HCT116 (cell line): ENCODE results near the gene TMEM94.

Source experiments
- CTCF ChIP-seq, 3 experiments: fragments of 200-600 bp in 1 of 3; sonication (generic) in 1 of 3; IDR thresholded peaks in 2 of 3; conservative IDR thresholded peaks in 1 of 3; 2 replicates each; pipeline ENCODE4 v1.5.1; 2012 to 2017; ENCODE audit warnings: low read depth in 2 of 3, low read length in 2 of 3, antibody characterized with exemption in 1 of 3, borderline replicate concordance in 1 of 3, control low read depth in 1 of 3, mild to moderate bottlenecking in 1 of 3, mixed read lengths in 1 of 3, mixed run types in 1 of 3, moderate library complexity in 1 of 3; ENCODE audit not compliant: insufficient read depth in 1 of 3
- EZH2 ChIP-seq: fragments of 200-600 bp; sonication (generic); IDR thresholded peaks from 2 replicates; pipeline ENCODE4 v1.6.1; 2017; ENCODE audit warnings: antibody characterized with exemption, mixed run types
- POLR2A ChIP-seq: IDR thresholded peaks from 2 replicates; pipeline ENCODE4 v1.7.0; 2011; ENCODE audit warnings: borderline replicate concordance; ENCODE audit not compliant: insufficient read depth, insufficient read length; ENCODE audit errors: extremely low read depth
- POLR2AphosphoS5 ChIP-seq: IDR thresholded peaks from 2 replicates; pipeline ENCODE4 v1.6.1; 2011; ENCODE audit warnings: mild to moderate bottlenecking, low read depth, low read length, moderate library complexity
- RAD21 ChIP-seq: IDR thresholded peaks from 2 replicates; pipeline ENCODE4 v1.6.1; 2012; ENCODE audit warnings: low read depth, mild to moderate bottlenecking
- ZBTB33 ChIP-seq: IDR thresholded peaks from 2 replicates; pipeline ENCODE4 v1.6.1; 2011; ENCODE audit warnings: mild to moderate bottlenecking, low read length, moderate library complexity; ENCODE audit not compliant: insufficient replicate concordance; ENCODE audit errors: extremely low read depth
- ZFX ChIP-seq: fragments of 450-650 bp; IDR thresholded peaks from 2 replicates; pipeline ENCODE4 v1.6.1; 2017
- ZNF274 ChIP-seq: fragments of 200-500 bp; sonication (Bioruptor generic); IDR thresholded peaks from 2 replicates; pipeline ENCODE4 v1.6.1; 2014; ENCODE audit warnings: mild to moderate bottlenecking, low read depth, low read length, inconsistent platforms

DNA sequence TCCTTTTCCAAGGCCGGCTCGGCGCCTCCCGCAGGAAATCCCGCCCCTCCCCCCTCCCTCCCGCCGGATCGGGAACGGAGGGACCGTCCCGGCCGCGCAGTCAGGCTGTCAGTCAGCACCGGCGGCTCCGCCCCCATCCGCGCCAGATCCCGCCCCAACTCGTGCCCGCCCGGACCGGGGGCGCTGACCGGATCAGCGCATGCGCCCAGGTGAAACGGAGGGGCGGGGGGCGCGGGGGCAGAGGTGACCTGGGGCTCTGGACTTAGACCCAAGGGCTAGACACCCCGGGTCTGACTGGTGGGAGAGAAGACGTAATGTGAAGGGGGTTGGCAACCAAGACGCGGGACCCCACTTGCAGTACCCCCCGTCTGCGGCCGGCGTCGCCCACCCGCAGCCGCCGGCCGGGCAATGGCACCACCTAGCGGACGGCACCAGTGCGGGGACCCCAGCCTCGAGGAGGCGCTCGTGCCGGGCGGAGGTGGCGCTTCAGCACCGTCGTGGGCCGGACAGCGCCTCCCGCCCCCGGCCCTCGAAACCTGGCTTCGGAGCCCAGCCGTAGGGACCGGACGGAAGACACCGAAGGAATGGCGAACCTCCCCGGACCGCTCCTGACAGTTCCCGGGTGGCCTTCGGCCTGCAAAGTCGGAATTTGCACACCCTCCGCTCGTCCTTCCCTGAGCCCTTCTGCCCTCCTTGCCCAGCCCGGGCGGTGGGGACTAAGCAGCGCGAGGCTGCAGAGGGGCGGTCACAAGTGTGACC is 59.2 kb downstream of the TMEM94 start, which contains the start of gene CASKIN2:
- TF ChIP-seq CTCF (IDR thresholded peaks at IDR 0.05 in 2 of 3, conservative IDR thresholded peaks at IDR 0.05 in 1 of 3; ENCODE audit: borderline replicate concordance in 1 of 3, insufficient read depth in 1 of 3, low read depth in 2 of 3, low read length in 2 of 3) (peak; percentile 100), ZBTB33 (no peak), ZNF274 (no peak), EZH2 (no peak), RAD21 (peak; percentile 94), ZFX (no peak), POLR2AphosphoS5 (no peak), POLR2A (no peak)
